ENCODE results near the gene DDR2. TPM values are rescaled to one million over a fixed set of nuclear protein-coding genes. Genes with fewer than 3 reads are reported as not detected.

DDR2 gene
- total RNA-seq, 1 donor from 2014 or later, result 0.69 TPM

DNA sequence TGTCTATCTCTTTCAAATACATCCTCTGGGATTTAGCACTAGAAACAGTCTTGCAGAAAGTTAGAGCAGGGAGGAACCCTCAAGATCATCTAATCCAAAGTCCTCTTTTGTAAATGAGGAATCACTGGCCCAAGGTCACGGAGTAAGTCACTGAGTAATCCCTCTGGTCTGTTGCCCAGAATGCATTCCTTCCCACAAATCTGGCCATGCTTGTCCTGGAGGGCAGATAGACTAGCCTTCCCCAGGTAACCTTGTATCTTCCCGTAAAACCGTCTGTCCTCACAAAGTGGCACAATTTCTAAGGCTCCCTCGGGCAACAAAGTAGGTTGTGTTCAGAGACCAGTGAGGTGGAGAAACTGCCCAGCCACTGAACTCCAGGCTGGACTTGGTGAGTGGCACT, 46.2 kb downstream of the DDR2 start:
- Mint-ChIP-seq H3K4me3 (no peak overlapping the region), H3K27ac (no peak overlapping the region)
- H3K79me2 ChIP-seq (ENCODE audit: low read depth), result no peaks in the 10 kb centered on the region

DNA sequence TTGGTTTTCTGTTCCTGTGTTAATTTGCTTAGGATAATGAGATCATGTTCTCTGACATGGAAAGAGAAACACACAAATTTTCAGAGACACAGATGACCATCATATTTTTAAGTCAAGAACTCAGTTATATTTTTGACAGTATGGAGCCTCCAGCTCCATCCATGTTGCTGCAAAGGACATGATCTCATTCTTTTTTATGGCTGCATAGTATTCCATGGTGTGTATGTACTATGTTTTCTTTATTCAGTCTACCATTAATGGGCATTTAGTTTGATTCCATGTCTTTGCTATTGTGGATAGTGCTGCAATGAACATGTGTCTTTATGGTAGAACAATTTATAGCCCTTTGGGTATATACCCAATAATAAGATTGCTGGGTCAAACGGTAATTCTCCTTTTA, 47.0 kb downstream of the DDR2 start:
- H3K4me2 ChIP-seq, result no peak overlapping the region
- Mint-ChIP-seq H3K4me1 (peaks cover 4% of the 10 kb centered on the region), H3K4me3 (no peak overlapping the region), H3K27ac (no peak overlapping the region), H3K9me3 (peaks cover 21% of the 10 kb centered on the region), H3K27me3 (ENCODE audit: insufficient read depth, low read depth) (peaks cover 3% of the 10 kb centered on the region), H3K36me3 (no peaks in the 10 kb centered on the region)
- no peaks in the 10 kb centered on the region for H3K36me3 ChIP-seq
- no peak for TF ChIP-seq EZH2 (IDR thresholded peaks at IDR 0.05)
- TF ChIP-seq, protein P1, sequence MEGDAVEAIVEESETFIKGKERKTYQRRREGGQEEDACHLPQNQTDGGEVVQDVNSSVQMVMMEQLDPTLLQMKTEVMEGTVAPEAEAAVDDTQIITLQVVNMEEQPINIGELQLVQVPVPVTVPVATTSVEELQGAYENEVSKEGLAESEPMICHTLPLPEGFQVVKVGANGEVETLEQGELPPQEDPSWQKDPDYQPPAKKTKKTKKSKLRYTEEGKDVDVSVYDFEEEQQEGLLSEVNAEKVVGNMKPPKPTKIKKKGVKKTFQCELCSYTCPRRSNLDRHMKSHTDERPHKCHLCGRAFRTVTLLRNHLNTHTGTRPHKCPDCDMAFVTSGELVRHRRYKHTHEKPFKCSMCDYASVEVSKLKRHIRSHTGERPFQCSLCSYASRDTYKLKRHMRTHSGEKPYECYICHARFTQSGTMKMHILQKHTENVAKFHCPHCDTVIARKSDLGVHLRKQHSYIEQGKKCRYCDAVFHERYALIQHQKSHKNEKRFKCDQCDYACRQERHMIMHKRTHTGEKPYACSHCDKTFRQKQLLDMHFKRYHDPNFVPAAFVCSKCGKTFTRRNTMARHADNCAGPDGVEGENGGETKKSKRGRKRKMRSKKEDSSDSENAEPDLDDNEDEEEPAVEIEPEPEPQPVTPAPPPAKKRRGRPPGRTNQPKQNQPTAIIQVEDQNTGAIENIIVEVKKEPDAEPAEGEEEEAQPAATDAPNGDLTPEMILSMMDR (IDR thresholded peaks at IDR 0.05), result no peak
- no peak for TF ChIP-seq EZH2phosphoT487 (IDR thresholded peaks at IDR 0.05)
- H3K9ac ChIP-seq, result no peak overlapping the region
- H3K79me2 ChIP-seq (ENCODE audit: low read depth), result no peaks in the 10 kb centered on the region
- H3K4me3 ChIP-seq, result no peak overlapping the region
- no peaks in the 10 kb centered on the region for H3K9me3 ChIP-seq (ENCODE audit: low read depth)
- no peaks in the 10 kb centered on the region for H3F3A ChIP-seq (ENCODE audit: low read depth)
- no peaks in the 10 kb centered on the region for H4K20me1 ChIP-seq (ENCODE audit: low read depth)
- no peak overlapping the region for H2AFZ ChIP-seq (replicated peaks)
- no peaks in the 10 kb centered on the region for H3K4me1 ChIP-seq
- H3K27me3 ChIP-seq, result no peaks in the 10 kb centered on the region
- H3K27ac ChIP-seq, result no peak overlapping the region
- DNase-seq (ENCODE audit: low spot score), result no peak

More for the DNA sequence above, 46.2 kb downstream of the DDR2 start:
- Histone ChIP-seq H3K27me3 (no peaks in the 10 kb centered on the region), H3K4me1 (peaks cover 7% of the 10 kb centered on the region), H3F3A (ENCODE audit: low read depth) (no peaks in the 10 kb centered on the region), H3K36me3 (no peaks in the 10 kb centered on the region), H3K9me3 (ENCODE audit: low read depth) (no peaks in the 10 kb centered on the region), H3K4me2 (no peak overlapping the region), H3K9ac (no peak overlapping the region), H4K20me1 (ENCODE audit: low read depth) (no peaks in the 10 kb centered on the region), H2AFZ (replicated peaks) (no peak overlapping the region), H3K27ac (no peak overlapping the region), H3K4me3 (no peak overlapping the region)
- Mint-ChIP-seq H3K36me3 (no peaks in the 10 kb centered on the region), H3K27me3 (ENCODE audit: insufficient read depth, low read depth) (peaks cover 3% of the 10 kb centered on the region), H3K4me1 (peaks cover 12% of the 10 kb centered on the region), H3K9me3 (peaks cover 18% of the 10 kb centered on the region)
- TF ChIP-seq EZH2phosphoT487 (IDR thresholded peaks at IDR 0.05), result no peak
- TF ChIP-seq EZH2 (IDR thresholded peaks at IDR 0.05), result no peak
- TF ChIP-seq, protein P1 (IDR thresholded peaks at IDR 0.05), result no peak
- no peak for DNase-seq (ENCODE audit: low spot score)

DNA sequence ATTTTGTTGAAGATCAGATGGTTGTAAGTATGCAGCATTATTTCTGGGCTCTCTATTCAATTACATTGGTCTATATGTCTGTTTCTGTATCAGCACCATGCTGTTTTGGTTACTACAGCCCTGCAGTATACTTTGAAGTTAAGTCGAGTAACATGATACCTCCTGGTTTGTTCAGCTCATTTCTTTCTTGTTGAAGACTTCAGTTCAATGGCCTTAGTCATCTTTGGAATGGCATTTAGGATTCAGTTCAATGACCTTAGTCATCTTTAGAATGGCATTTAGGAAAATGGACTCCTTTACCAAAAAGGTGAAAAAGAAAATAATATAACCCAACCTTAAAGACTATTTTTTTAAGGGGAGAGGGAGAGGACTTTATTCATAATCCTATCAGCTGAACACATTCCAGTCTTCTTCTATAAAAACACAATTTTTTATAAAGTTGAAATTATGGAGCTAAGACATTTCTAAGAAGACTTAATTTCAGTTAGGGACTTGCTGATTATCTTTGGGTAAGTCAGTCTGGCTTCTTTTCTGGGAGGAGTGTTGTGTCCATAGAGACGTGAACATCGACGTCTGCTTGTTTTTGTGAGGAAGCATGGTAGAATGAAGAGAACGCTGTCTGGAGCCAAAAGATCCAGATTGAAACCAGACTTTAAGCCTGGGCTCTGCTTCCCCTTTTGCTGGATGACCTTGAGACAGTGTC, 48.3 kb downstream of the DDR2 start:
- no peak overlapping the region for H2AFZ ChIP-seq (replicated peaks)
- H3K4me2 ChIP-seq, result no peak overlapping the region
- no peaks in the 10 kb centered on the region for H3K36me3 ChIP-seq
- no peaks in the 10 kb centered on the region for H3F3A ChIP-seq (ENCODE audit: low read depth)
- H3K9me3 ChIP-seq (ENCODE audit: low read depth), result no peaks in the 10 kb centered on the region
- no peaks in the 10 kb centered on the region for H3K79me2 ChIP-seq (ENCODE audit: low read depth)
- Mint-ChIP-seq H3K9me3 (peaks cover 21% of the 10 kb centered on the region), H3K4me1 (peaks cover 4% of the 10 kb centered on the region), H3K36me3 (no peaks in the 10 kb centered on the region), H3K27ac (no peak overlapping the region), H3K27me3 (ENCODE audit: insufficient read depth, low read depth) (no peaks in the 10 kb centered on the region), H3K4me3 (no peak overlapping the region)
- no peak overlapping the region for H3K9ac ChIP-seq
- no peaks in the 10 kb centered on the region for H3K27me3 ChIP-seq
- H3K4me1 ChIP-seq, result no peaks in the 10 kb centered on the region
- TF ChIP-seq EZH2 (IDR thresholded peaks at IDR 0.05), result no peak
- TF ChIP-seq, protein P1 (IDR thresholded peaks at IDR 0.05), result no peak
- TF ChIP-seq EZH2phosphoT487 (IDR thresholded peaks at IDR 0.05), result no peak
- no peak for DNase-seq (ENCODE audit: low spot score)
- H3K4me3 ChIP-seq, result no peak overlapping the region
- H3K27ac ChIP-seq, result no peak overlapping the region
- no peaks in the 10 kb centered on the region for H4K20me1 ChIP-seq (ENCODE audit: low read depth)
